ENCODE measurements around the gene TIPRL.

DNA sequence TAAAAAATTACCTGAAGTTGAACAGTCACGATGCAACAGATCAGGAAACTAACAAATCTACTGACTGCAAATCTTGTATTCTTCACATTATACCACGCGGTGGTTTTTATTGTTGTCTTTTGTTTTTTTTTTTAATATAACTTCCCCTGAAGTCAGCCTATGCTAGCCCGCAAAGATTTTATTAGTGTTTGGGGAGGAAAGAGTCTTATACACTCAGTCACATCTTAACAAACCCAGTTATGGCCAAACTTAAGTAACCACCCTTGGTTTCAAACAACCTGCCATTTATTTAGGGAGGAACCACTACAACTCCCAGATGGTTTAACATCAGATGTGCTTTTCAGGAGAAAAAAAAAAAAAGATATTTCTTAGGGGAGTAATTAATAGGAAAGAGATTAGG lies 26.8 kb upstream of the TIPRL start:
- no peak for TF ChIP-seq JUND (IDR thresholded peaks at IDR 0.05; ENCODE audit: low read length)
- TF ChIP-seq, protein P1, sequence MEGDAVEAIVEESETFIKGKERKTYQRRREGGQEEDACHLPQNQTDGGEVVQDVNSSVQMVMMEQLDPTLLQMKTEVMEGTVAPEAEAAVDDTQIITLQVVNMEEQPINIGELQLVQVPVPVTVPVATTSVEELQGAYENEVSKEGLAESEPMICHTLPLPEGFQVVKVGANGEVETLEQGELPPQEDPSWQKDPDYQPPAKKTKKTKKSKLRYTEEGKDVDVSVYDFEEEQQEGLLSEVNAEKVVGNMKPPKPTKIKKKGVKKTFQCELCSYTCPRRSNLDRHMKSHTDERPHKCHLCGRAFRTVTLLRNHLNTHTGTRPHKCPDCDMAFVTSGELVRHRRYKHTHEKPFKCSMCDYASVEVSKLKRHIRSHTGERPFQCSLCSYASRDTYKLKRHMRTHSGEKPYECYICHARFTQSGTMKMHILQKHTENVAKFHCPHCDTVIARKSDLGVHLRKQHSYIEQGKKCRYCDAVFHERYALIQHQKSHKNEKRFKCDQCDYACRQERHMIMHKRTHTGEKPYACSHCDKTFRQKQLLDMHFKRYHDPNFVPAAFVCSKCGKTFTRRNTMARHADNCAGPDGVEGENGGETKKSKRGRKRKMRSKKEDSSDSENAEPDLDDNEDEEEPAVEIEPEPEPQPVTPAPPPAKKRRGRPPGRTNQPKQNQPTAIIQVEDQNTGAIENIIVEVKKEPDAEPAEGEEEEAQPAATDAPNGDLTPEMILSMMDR (IDR thresholded peaks at IDR 0.05; ENCODE audit: control extremely low read depth in 1 of 3, insufficient read depth in 1 of 3, low read depth in 1 of 3, low read length in 3 of 3), result no peak
- no peak for TF ChIP-seq SIRT6 (IDR thresholded peaks at IDR 0.05; ENCODE audit: low read length)
- no peak for TF ChIP-seq NRF1 (IDR thresholded peaks at IDR 0.05; ENCODE audit: low read depth, low read length)
- TF ChIP-seq EP300 (IDR thresholded peaks at IDR 0.05; ENCODE audit: borderline replicate concordance in 1 of 2, low read depth in 2 of 2, low read length in 2 of 2), result no peak
- no peak for TF ChIP-seq BRCA1 (IDR thresholded peaks at IDR 0.05; ENCODE audit: low read depth, low read length)
- no peak for TF ChIP-seq HDAC6 (IDR thresholded peaks at IDR 0.05; ENCODE audit: low read depth, low read length)
- TF ChIP-seq EGR1 (IDR thresholded peaks at IDR 0.05; ENCODE audit: borderline replicate concordance, low read depth, low read length), result no peak
- no peak for TF ChIP-seq TEAD4 (IDR thresholded peaks at IDR 0.05; ENCODE audit: low read depth, low read length)
- no peak for TF ChIP-seq HDAC2 (IDR thresholded peaks at IDR 0.05; ENCODE audit: borderline replicate concordance in 1 of 2, low read depth in 2 of 2, low read length in 2 of 2)
